GM18868 (cell line): ENCODE data around the gene DSE.

ENCODE experiments used
- ATAC-seq: cut with Tn5 transposase; IDR thresholded peaks from one replicate; pipeline ENCODE4 v1.9.1; 2021; ENCODE audit warnings: mild to moderate bottlenecking, moderate library complexity; ENCODE audit not compliant: unreplicated experiment

The DSE gene

GRCh38 chr6:116406678-116407345 is 36.1 kb downstream of the DSE start:
- no peak for ATAC-seq

GRCh38 chr6:116408491-116408890 is 37.7 kb downstream of the DSE start:
- peak; percentile 51 for ATAC-seq

- ATAC-seq = peak; percentile 80
Measured at GRCh38 chr6:116409756-116410155, 39.0 kb downstream of the DSE start.

- no peak for ATAC-seq
Measured at GRCh38 chr6:116411284-116411623, 40.5 kb downstream of the DSE start.

GRCh38 chr6:116412270-116412669 is 41.5 kb downstream of the DSE start:
- no peak for ATAC-seq

GRCh38 chr6:116413357-116413756 is 42.6 kb downstream of the DSE start:
- no peak for ATAC-seq

GRCh38 chr6:116417661-116418060 is 46.9 kb downstream of the DSE start:
- no peak for ATAC-seq

GRCh38 chr6:116419069-116419786 is 48.5 kb downstream of the DSE start:
- no peak for ATAC-seq

GRCh38 chr6:116420341-116420740 is 49.6 kb downstream of the DSE start:
- ATAC-seq = no peak

GRCh38 chr6:116422238-116422637 is 51.5 kb downstream of the DSE start:
- no peak for ATAC-seq

- no peak for ATAC-seq
Measured at GRCh38 chr6:116424001-116424400, 53.3 kb downstream of the DSE start.

GRCh38 chr6:116426551-116426950 is 55.8 kb downstream of the DSE start:
- no peak for ATAC-seq

- no peak for ATAC-seq
Measured at GRCh38 chr6:116429111-116429510, 58.4 kb downstream of the DSE start.

- no peak for ATAC-seq
Measured at GRCh38 chr6:116430860-116431259, 60.1 kb downstream of the DSE start.

- ATAC-seq = no peak
Measured at GRCh38 chr6:116431964-116432595, 61.3 kb downstream of the DSE start.

- ATAC-seq = no peak
Measured at GRCh38 chr6:116433206-116433712, 62.5 kb downstream of the DSE start.

- no peak for ATAC-seq
Measured at GRCh38 chr6:116434056-116434725, 63.4 kb downstream of the DSE start.

- no peak for ATAC-seq
Measured at GRCh38 chr6:116436586-116436985, 65.8 kb downstream of the DSE start.

GRCh38 chr6:116437656-116438055 is 66.9 kb downstream of the DSE start:
- no peak for ATAC-seq

- ATAC-seq = no peak
Measured at GRCh38 chr6:116438590-116439448, 68.1 kb downstream of the DSE start.
